Measurements from ENCODE around the gene CCNY. TPM values are rescaled to one million over a fixed set of nuclear protein-coding genes. Genes with fewer than 3 reads are reported as not detected.

Gene CCNY
- total RNA-seq, 1 donor from 2014 or later, result 68.7 TPM

DNA sequence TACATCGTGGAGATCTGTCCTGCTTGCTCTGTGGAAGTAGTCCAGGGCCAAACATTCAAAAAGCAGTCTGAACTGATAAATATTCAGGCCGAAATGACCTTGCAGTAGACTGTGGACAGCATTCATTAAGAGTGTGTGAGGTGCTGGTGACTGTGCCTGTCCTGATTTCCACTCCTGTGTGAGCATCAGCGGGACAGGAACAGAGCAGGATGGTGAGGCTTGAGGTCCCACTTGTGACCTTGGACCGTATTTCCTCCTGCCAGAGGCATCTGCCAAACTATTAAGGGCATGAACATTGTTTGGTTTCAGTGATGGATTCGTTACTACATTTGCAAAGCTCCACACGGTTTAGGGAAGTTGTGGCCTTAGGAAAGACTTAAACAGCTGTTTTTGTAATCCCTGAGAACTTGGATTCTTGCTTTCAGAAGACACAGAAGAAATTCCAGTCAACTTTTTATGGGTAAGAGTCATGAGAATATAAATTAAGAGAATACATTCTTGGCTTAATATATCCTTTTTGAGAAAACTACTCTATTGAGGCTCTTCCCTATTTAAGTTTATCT is 32.8 kb downstream of the CCNY start:
- Mint-ChIP-seq H3K27me3 (ENCODE audit: low read depth) (no peaks in the 10 kb centered on the region), H3K9me3 (ENCODE audit: low read depth) (no peaks in the 10 kb centered on the region), H3K4me1 (ENCODE audit: low read depth) (peaks cover 28% of the 10 kb centered on the region), H3K27ac (ENCODE audit: unreplicated experiment) (peak overlapping the region; percentile 34), H3K36me3 (ENCODE audit: low read depth) (no peaks in the 10 kb centered on the region), H3K4me3 (ENCODE audit: unreplicated experiment) (no peak overlapping the region)
- TF ChIP-seq CTCF (IDR thresholded peaks at IDR 0.05), result no peak
- DNase-seq (ENCODE audit: low spot score), result no peak

- Mint-ChIP-seq H3K4me3 (ENCODE audit: unreplicated experiment) (no peak overlapping the region), H3K27me3 (ENCODE audit: low read depth) (no peaks in the 10 kb centered on the region), H3K4me1 (ENCODE audit: low read depth) (peaks cover 25% of the 10 kb centered on the region), H3K27ac (ENCODE audit: unreplicated experiment) (no peak overlapping the region), H3K9me3 (ENCODE audit: low read depth) (no peaks in the 10 kb centered on the region), H3K36me3 (ENCODE audit: low read depth) (no peaks in the 10 kb centered on the region)
- no peak for TF ChIP-seq CTCF (IDR thresholded peaks at IDR 0.05)
- DNase-seq (ENCODE audit: low spot score), result no peak
Observed at GRCh38 chr10:35371731-35372130, 35.4 kb downstream of the CCNY start.

DNA sequence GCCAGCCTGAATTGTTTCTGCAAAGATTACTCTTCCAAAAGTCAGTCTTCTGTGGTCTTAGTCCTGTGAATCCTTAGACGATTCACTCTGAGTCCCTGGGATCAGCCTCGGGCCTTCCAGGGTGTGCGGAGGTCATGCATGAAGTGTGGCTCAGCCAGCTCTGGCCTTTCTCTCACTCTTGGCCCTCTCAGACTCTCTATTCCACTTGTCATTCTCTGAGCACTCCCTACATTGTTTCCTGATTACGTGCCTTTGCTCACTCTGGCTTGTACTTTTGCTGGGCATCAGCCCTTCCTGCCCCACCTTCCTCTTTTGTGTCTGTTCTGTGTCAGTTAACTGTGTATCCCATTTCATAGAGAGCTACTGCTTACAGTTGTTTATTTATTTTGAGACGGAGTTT is 36.0 kb downstream of the CCNY start:
- H3K4me1 Mint-ChIP-seq (ENCODE audit: low read depth), result peaks cover 25% of the 10 kb centered on the region
- DNase-seq (ENCODE audit: low spot score), result no peak
- TF ChIP-seq CTCF (IDR thresholded peaks at IDR 0.05), result no peak
- no peaks in the 10 kb centered on the region for H3K9me3 Mint-ChIP-seq (ENCODE audit: low read depth)
- H3K27me3 Mint-ChIP-seq (ENCODE audit: low read depth), result no peaks in the 10 kb centered on the region
- H3K36me3 Mint-ChIP-seq (ENCODE audit: low read depth), result no peaks in the 10 kb centered on the region
- no peak overlapping the region for H3K4me3 Mint-ChIP-seq (ENCODE audit: unreplicated experiment)
- H3K27ac Mint-ChIP-seq (ENCODE audit: unreplicated experiment), result peak overlapping the region; percentile 67

DNA sequence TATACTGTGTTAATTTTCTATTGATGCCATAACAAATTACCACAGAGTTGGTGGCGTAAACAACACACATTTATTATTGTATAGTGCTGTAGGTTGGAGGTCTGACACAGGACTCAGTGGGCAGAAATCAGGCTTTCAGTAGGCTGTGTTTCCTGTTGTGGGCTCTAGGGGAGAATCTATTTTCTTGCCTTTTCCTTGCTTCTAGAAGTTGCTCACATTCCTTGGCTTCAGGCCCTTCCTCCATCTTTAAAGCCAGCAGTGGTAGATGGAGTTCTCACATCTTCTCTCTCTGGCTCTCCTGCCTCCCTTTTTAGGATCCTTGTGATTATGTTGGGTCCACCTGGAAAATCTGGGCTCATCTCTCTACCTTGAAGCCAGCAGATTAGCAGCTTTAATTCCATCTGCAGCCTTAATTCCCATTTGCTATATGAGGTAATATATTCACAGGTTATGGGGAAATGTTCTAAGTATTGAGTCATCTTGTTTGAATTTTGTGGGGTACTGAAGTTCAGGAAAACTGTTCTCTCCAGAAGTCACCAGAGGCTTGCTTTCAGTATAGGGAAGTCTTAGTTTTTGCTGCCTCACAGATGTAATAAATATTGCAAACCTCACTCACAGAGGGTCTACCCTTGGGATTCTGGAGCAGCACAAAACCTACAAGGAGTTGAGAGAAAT is 38.9 kb downstream of the CCNY start:
- Mint-ChIP-seq H3K9me3 (ENCODE audit: low read depth) (no peaks in the 10 kb centered on the region), H3K36me3 (ENCODE audit: low read depth) (no peaks in the 10 kb centered on the region), H3K4me3 (ENCODE audit: unreplicated experiment) (no peak overlapping the region), H3K27ac (ENCODE audit: unreplicated experiment) (no peak overlapping the region), H3K4me1 (ENCODE audit: low read depth) (peaks cover 39% of the 10 kb centered on the region), H3K27me3 (ENCODE audit: low read depth) (no peaks in the 10 kb centered on the region)
- TF ChIP-seq CTCF (IDR thresholded peaks at IDR 0.05), result no peak
- no peak for DNase-seq (ENCODE audit: low spot score)

DNA sequence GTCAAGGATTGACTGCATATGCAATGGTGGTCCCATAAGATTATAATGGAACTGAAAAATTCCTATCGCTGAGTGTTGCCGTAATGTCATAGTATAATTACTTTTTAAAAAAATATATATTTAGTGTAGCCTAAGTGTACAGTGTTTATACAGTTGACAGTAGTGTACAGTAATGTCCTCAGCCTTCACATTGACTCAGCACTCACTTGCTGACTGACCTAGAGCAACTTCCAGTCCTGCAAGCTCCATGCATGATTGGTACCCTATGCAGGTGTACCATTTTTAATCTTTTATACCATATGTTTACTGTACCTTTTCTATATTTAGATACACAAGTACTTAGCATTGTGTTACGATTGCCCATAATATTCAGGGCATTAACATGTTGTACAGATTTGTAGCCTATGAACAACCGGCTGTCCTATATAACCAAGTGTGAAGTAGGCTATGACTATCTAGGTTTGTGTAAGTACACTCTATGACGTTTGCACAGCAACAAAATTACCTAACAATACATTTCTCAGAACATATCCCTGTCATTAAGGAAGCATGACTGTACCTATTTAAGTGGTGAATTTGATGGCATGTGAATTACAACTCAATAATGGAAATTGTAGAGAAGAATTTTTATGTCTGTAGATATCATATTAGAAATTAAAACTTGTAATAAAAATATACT is 40.9 kb downstream of the CCNY start:
- DNase-seq (ENCODE audit: low spot score), result no peak
- Mint-ChIP-seq H3K4me3 (ENCODE audit: unreplicated experiment) (no peak overlapping the region), H3K27me3 (ENCODE audit: low read depth) (no peaks in the 10 kb centered on the region), H3K27ac (ENCODE audit: unreplicated experiment) (no peak overlapping the region), H3K4me1 (ENCODE audit: low read depth) (peaks cover 40% of the 10 kb centered on the region), H3K36me3 (ENCODE audit: low read depth) (no peaks in the 10 kb centered on the region), H3K9me3 (ENCODE audit: low read depth) (no peaks in the 10 kb centered on the region)
- no peak for TF ChIP-seq CTCF (IDR thresholded peaks at IDR 0.05)

Data from chondrocyte (in vitro differentiated cells).